22Rv1 (cell line): Measurements from ENCODE around the gene SARS1.
A peak's percentile ranks its signal among the peaks of the same experiment; 100 is the strongest.

Experiments used
- H3K27ac ChIP-seq: fragments of 450-650 bp; 2 replicates; pipeline ENCODE4 v1.5.1; 2017
- CTCF ChIP-seq: fragments of 450-650 bp; IDR thresholded peaks from 2 replicates; pipeline ENCODE4 v1.5.1; 2017; ENCODE audit warnings: mild to moderate bottlenecking
- ZFX ChIP-seq: fragments of 450-650 bp; IDR thresholded peaks from 2 replicates; pipeline ENCODE4 v1.6.1; 2017; ENCODE audit warnings: antibody characterized with exemption, borderline replicate concordance

Gene SARS1

GRCh38 chr1:109204484-109204883 lies 9.2 kb upstream of the SARS1 start:
- TF ChIP-seq CTCF, result no peak
- TF ChIP-seq ZFX, result no peak

DNA sequence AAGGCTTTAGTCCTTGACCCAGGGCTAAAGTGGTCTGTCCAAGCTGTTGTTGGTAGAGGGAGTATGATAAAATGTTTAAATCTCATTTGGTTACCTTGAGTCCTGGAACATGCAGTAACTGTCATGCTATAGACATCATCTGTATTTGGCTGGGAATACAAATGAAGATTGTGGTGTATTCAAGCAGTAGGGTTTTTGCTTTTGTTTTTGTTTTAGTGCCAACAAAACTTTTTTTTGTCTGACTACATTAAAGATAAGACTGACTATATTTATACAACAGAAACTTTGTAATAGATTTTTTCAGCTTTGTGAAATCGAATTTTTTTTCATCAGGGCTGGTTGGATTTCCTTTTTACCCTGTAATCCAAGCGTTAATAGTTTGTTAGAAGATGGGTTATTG lies 7.4 kb upstream of the SARS1 start:
- no peak for TF ChIP-seq CTCF
- TF ChIP-seq ZFX, result no peak
- H3K27ac ChIP-seq, result no peak overlapping the region

More at GRCh38 chr1:109204484-109204883, 9.2 kb upstream of the SARS1 start:
- no peak overlapping the region for H3K27ac ChIP-seq

- no peak overlapping the region for H3K27ac ChIP-seq
- no peak for TF ChIP-seq CTCF
- TF ChIP-seq ZFX, result no peak
Observed at GRCh38 chr1:109207467-109208103, 6.1 kb upstream of the SARS1 start.

DNA sequence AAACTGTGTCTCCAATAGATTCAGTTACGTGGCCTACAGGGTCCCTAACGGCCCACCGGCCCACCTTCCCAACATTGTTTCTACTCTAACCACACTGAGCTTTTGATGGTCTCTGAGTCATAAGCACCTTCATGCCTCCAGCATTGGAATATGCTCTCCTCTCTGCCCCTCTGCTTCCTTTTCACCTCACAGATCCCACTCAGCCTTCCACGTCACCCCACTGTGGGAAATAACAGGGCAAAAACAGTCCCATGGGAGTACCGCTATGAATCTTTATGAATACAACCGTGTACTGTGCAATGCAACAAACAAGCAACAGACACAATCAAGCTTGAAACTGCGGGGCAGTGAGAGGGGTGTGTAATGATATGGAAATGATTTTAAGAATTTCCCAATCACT lies 5.3 kb upstream of the SARS1 start:
- no peak overlapping the region for H3K27ac ChIP-seq
- TF ChIP-seq ZFX (no peak), CTCF (no peak)

GRCh38 chr1:109208836-109209463 lies 4.8 kb upstream of the SARS1 start:
- no peak overlapping the region for H3K27ac ChIP-seq
- TF ChIP-seq ZFX (no peak), CTCF (no peak)

DNA sequence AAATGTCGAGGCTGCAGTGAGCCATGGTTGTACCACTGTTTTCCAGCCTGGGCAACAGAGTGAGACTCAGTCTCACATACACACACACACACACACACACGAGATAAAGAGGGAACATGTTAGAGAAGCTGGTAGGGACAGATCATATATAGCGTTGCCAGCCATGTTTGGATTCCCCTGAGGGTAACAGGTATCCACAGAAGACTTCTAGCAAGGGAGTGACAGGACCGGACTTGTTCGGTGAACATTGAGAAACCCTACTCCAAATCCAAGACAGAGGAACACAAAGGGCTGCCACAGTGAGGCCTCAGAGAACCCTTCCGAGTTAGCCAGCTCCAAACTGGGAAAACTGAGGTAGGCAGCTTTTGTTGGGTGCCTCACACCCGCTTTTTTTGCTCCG lies 3.7 kb upstream of the SARS1 start:
- TF ChIP-seq ZFX, result no peak
- no peak for TF ChIP-seq CTCF

DNA sequence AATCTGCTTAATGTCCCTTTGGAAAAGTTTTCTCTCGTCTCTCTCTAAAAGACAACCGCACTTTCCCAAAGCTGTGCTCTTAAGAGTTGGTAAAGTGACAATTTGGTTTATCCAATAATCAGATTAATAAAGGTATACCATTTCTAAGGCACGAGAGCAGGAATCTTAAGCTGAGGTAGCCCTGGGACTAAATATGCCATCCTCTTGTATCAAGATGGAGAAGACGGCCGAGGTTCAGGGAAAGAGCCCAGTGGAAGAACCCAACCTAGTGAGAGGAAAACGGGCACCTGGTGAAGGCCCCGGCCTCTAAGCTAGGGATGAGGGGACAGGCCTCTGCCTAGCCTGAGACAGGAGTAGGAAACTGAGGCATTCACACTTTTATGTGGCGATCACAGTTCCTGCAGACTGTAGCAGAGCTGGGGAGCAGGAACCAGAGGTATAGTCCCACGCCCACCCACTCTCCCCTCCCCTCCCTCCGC lies 334 bp upstream of the SARS1 start:
- TF ChIP-seq CTCF, result no peak
- no peak for TF ChIP-seq ZFX
- peak overlapping the region; percentile 85 for H3K27ac ChIP-seq

More for the DNA sequence above, 3.7 kb upstream of the SARS1 start:
- H3K27ac ChIP-seq, result no peak overlapping the region
